ENCODE results near the gene RINT1. TPM values are rescaled to one million over a fixed set of nuclear protein-coding genes. Genes with fewer than 3 reads are reported as not detected.
A peak's percentile ranks its signal among the peaks of the same experiment; 100 is the strongest.
"Not testable (repeated sequence)": the region's sequence is repeated elsewhere in the genome, so short reads cannot be mapped to it uniquely, and the experiment has no call there.

Gene RINT1
- total RNA-seq, 1 donor from 2014 or later, result 21.1 TPM

GRCh38 chr7:105596866-105597265 is 64.9 kb downstream of the RINT1 start:
- no peak overlapping the region for H3K27ac Mint-ChIP-seq
- no peak overlapping the region for H3K4me3 Mint-ChIP-seq
- H3K4me1 Mint-ChIP-seq (ENCODE audit: unreplicated experiment), result peaks cover 6% of the 10 kb centered on the region
- H3K27me3 Mint-ChIP-seq, result no peaks in the 10 kb centered on the region
- no peaks in the 10 kb centered on the region for H3K36me3 Mint-ChIP-seq
- H3K9me3 Mint-ChIP-seq, result no peaks in the 10 kb centered on the region
- no peak for DNase-seq (ENCODE audit: extremely low spot score, unreplicated experiment)
- TF ChIP-seq, protein P1, sequence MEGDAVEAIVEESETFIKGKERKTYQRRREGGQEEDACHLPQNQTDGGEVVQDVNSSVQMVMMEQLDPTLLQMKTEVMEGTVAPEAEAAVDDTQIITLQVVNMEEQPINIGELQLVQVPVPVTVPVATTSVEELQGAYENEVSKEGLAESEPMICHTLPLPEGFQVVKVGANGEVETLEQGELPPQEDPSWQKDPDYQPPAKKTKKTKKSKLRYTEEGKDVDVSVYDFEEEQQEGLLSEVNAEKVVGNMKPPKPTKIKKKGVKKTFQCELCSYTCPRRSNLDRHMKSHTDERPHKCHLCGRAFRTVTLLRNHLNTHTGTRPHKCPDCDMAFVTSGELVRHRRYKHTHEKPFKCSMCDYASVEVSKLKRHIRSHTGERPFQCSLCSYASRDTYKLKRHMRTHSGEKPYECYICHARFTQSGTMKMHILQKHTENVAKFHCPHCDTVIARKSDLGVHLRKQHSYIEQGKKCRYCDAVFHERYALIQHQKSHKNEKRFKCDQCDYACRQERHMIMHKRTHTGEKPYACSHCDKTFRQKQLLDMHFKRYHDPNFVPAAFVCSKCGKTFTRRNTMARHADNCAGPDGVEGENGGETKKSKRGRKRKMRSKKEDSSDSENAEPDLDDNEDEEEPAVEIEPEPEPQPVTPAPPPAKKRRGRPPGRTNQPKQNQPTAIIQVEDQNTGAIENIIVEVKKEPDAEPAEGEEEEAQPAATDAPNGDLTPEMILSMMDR (conservative IDR thresholded peaks at IDR 0.05), result no peak

DNA sequence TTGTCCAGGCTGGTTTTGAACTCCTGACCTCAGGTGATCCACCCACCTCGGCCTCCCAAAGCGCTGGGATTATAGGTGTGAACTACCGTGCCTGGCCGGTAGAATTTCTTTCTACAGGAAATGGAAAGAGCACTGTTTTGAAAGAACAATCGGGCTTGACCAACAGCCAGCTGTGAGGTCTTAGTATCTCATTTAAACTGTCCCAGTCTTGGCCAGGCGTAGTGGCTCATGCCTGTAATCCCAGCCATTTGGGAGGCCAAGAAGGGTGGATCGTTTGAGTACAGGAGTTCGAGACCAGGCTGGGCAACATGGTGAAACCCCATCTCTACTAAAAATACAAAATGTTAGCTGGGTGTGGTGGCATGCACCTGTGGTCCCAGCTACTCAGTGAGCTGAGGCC is 67.1 kb downstream of the RINT1 start:
- not testable (repeated sequence) for H3K4me3 Mint-ChIP-seq; H3K27ac Mint-ChIP-seq; H3K27me3 Mint-ChIP-seq; H3K36me3 Mint-ChIP-seq; DNase-seq (ENCODE audit: extremely low spot score, unreplicated experiment); H3K9me3 Mint-ChIP-seq
- H3K4me1 Mint-ChIP-seq (ENCODE audit: unreplicated experiment), result peaks cover 15% of the 10 kb centered on the region

DNA sequence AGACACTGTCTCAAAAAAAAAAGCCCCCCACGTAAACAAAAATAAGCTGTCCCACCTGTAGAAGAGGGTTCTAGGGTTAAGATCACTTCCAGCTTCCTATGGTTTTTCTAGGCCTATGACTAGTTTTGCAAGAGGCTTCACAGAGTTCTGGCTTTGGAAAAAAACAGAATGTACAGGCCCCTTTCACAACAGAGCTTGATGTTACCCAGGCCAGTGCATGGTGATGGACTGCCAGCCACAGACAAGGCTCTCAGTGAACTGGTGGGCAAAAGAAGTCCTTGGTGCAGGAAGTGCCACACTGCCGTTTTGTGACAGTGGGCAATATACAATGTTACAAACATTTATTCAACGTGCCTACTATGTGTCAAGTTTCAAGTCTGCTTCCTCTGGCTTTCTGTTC is 67.5 kb downstream of the RINT1 start:
- H3K36me3 Mint-ChIP-seq, result no peaks in the 10 kb centered on the region
- H3K4me3 Mint-ChIP-seq, result no peak overlapping the region
- H3K27ac Mint-ChIP-seq, result no peak overlapping the region
- H3K4me1 Mint-ChIP-seq (ENCODE audit: unreplicated experiment), result peaks cover 19% of the 10 kb centered on the region
- TF ChIP-seq, protein P1 (conservative IDR thresholded peaks at IDR 0.05), result no peak
- no peak for DNase-seq (ENCODE audit: extremely low spot score, unreplicated experiment)
- no peaks in the 10 kb centered on the region for H3K27me3 Mint-ChIP-seq
- H3K9me3 Mint-ChIP-seq, result no peaks in the 10 kb centered on the region

DNA sequence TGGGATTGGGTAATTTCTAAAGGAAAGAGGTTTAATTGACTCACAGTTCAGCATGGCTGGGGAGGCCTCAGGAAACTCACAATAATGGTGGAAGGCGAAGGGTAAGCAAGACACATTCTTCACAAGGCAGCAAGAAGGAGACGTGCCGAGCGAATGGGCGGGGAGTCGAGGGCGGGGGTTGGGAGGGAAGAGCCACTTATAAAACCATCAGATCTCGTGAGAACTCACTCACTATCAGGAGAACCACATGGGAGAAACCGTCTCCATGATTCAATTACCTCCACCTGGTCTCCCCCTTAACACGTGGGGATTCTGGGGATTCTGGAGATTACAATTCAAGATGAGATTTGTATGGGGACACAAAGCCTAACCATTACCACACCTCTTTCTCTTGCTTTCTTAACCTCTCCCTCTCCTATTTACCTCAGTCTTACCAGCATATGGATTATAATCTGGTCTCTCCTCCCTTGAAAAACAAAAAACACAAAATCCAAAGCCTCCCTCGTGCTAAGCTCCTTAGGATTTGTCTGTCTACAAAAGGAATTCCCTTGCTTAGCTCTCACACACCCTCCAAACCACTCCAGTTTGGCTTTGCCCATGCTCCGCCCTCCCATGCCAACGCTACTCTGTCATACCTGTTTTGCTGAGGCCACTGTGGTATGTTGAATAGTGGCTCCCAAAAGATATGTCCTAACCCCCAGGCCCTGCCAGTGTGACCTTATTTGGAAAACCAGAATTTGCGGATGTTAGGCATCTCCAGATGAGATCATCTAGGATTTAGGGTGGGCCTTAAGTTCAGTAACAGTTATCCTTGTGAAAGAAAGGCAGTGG is 68.9 kb downstream of the RINT1 start:
- Mint-ChIP-seq H3K27ac (peak overlapping the region; percentile 27), H3K9me3 (no peaks in the 10 kb centered on the region), H3K36me3 (no peaks in the 10 kb centered on the region), H3K4me3 (no peak overlapping the region), H3K27me3 (no peaks in the 10 kb centered on the region), H3K4me1 (ENCODE audit: unreplicated experiment) (peaks cover 19% of the 10 kb centered on the region)
- TF ChIP-seq, protein P1 (conservative IDR thresholded peaks at IDR 0.05), result no peak
- DNase-seq (ENCODE audit: extremely low spot score, unreplicated experiment), result no peak

- Mint-ChIP-seq H3K36me3 (peaks cover 3% of the 10 kb centered on the region), H3K27me3 (no peaks in the 10 kb centered on the region), H3K27ac (no peak overlapping the region), H3K9me3 (no peaks in the 10 kb centered on the region), H3K4me1 (ENCODE audit: unreplicated experiment) (peaks cover 19% of the 10 kb centered on the region), H3K4me3 (no peak overlapping the region)
- TF ChIP-seq, protein P1 (conservative IDR thresholded peaks at IDR 0.05), result no peak
- no peak for DNase-seq (ENCODE audit: extremely low spot score, unreplicated experiment)
Measured at GRCh38 chr7:105602325-105603305, 70.6 kb downstream of the RINT1 start.

All from type B pancreatic cell (in vitro differentiated cells).